Epithelial cell of esophagus (primary cell): Measurements from ENCODE around the gene IL36B.

Experiments
- DNase-seq: peaks from one replicate; pipeline ENCODE4 v3.0.0; 2010; ENCODE audit warnings: low read depth
- H3K4me3 ChIP-seq: 2 replicates; pipeline ENCODE4 v1.5.1; 2011; ENCODE audit warnings: mild to moderate bottlenecking, low read length, control low read depth
- TF ChIP-seq, protein P1 (sequence below): IDR thresholded peaks from 2 replicates; pipeline ENCODE4 v1.5.1; 2011; ENCODE audit warnings: low read depth, mild to moderate bottlenecking, low read length, control low read depth, inconsistent platforms; ENCODE audit not compliant: insufficient read depth; ENCODE audit errors: missing control alignments

IL36B gene

DNA sequence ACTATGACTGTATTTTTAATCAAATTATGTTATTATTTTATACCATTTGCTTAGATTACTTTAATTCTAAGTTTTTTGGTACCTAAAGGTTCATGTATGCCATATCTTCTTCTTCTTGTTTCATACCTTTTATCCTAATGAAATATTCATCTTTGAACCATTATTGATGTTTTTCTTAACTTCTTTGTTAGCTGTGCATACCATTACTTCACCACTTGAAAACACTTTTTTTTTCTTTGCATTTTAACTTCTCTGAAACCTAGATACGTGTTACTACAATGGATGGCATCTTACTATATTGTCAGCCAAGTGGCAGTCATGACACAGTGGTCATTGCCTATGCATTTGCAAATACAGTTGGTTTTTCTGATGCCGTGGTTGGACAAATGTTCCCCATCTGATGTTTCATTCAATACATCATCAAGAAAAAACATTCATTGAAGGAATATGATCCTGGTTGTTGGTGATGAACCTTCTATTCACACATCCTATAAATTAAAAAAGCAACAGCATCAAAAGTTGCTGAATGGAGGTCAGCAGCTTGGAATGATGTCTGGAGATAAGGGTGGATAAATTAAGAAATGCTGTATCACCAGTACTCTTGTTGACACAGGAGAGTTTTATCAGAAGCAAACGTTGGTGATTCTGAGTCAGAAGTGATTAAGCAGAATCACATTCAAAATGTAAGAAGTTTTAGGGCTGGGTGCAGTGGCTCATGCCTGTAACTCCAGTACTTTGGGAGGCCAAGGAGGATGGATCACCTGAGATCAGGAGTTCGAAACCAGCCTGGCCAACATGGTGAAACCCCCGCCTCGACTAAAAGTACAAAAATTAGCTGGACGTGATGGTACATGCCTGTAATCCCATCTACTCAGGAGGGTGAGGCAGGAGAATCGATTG is 40.0 kb downstream of the IL36B start:
- H3K4me3 ChIP-seq, result no peak overlapping the region
- peak; percentile 84 for DNase-seq
- TF ChIP-seq, protein P1, sequence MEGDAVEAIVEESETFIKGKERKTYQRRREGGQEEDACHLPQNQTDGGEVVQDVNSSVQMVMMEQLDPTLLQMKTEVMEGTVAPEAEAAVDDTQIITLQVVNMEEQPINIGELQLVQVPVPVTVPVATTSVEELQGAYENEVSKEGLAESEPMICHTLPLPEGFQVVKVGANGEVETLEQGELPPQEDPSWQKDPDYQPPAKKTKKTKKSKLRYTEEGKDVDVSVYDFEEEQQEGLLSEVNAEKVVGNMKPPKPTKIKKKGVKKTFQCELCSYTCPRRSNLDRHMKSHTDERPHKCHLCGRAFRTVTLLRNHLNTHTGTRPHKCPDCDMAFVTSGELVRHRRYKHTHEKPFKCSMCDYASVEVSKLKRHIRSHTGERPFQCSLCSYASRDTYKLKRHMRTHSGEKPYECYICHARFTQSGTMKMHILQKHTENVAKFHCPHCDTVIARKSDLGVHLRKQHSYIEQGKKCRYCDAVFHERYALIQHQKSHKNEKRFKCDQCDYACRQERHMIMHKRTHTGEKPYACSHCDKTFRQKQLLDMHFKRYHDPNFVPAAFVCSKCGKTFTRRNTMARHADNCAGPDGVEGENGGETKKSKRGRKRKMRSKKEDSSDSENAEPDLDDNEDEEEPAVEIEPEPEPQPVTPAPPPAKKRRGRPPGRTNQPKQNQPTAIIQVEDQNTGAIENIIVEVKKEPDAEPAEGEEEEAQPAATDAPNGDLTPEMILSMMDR, result no peak

DNA sequence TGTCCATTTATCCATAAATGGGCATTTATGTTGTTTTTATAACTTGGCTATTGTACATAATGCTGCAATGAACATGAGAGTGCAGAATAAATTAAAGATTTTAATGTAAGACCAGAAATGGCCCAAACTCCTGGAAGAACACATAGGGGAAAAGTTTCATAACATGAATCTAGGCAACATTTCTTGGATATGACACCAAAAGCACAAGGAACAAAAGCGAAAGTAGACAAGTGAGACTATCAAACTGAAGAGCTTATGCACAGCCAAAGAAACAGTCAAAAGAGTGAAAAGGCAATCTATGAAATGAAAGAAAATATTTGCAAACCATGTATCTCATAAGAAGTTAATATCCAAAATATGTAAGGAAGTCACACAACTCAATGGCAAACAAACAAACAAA is 41.6 kb downstream of the IL36B start:
- TF ChIP-seq, protein P1, result no peak
- DNase-seq, result no peak
- no peak overlapping the region for H3K4me3 ChIP-seq

DNA sequence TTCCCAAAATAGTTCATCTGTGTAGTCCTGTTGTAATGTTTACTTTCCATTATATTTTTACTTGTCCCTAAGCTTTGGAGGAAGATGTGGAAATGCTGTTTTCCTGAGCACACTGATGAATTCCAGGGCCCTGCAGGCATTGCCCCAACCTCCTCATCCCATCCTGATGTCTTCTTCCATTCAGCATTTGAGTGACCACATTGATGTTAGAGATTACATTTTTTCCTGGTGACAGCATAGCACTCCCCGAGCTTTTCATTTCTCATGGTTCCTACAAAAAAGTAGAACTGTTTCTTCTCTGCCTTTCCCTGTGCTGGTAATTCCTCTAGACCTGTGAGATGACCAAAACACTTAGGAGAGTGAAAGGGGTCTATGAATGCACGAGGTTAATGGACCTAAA is 42.6 kb downstream of the IL36B start:
- TF ChIP-seq, protein P1, result no peak
- H3K4me3 ChIP-seq, result no peak overlapping the region
- DNase-seq, result no peak

DNA sequence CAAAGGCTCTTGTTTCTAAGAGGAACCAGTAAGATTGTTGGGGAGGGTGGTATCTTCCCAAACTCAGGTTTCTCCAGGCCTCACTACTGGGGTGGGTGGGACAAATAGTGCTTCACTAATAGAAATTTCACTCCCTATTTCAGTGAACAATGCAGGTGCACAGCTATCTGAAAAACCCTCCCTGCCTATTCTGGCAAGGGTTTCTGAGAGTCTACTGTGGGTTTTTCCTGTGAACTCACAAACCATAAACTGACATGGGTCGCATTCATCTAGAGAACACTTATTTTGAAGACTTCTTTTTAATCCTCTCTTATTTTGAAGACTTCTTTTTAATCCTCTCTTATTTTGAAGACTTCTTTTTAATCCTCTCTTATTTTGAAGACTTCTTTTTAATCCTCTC is 43.0 kb downstream of the IL36B start:
- DNase-seq, result no peak
- TF ChIP-seq, protein P1, result no peak
- no peak overlapping the region for H3K4me3 ChIP-seq

DNA sequence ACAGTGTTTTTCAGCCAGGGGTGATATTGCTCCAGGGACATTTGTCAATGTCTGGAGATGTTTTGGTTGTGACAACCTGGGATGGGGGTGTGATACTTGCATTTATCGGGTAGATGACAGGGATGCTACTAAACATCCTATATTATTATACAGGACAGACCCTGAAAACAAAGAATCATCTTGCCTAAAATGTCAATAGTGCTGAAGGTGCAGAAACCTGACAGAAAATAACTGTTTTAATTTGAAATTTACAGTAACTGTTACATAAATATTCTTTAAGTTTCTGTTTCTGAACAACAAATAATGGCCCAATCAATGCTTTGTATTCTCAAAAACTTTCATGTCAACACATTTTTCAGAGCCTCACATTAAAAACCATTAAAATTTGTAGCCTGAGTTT is 45.4 kb downstream of the IL36B start:
- no peak for DNase-seq
- TF ChIP-seq, protein P1, result no peak
- no peak overlapping the region for H3K4me3 ChIP-seq

DNA sequence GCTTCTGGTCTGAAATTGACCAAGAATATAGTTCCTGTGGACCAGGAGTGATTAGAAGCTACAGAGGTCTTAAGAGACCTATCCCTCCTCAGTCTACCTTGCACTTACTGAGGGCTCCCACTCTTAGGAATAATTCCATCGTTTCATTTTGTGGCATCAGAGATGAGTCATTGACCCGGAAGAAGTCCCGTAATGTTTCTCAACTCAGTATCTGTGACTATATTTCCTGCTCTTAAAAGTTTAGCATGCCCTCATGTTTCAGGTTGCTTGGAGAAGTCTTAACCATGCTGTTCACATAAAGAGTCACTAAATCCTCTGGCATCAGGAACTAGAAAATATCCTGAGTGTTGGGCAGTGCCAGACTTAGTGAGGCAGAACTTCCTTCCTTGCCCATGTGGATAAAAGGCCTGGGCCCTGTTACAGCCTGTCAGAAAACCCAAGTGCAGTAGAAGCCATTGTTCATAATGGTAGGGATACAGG is 47.6 kb downstream of the IL36B start, which contains the start of gene IL36A:
Gene IL36A (plus strand): TSS at position 430 of the 480 bp plus-strand sequence. CDS start 413 bp downstream, outside the sequence.
- TF ChIP-seq, protein P1, result no peak
- no peak within 1 kb of the TSS for H3K4me3 ChIP-seq
- peak; percentile 21 for DNase-seq

DNA sequence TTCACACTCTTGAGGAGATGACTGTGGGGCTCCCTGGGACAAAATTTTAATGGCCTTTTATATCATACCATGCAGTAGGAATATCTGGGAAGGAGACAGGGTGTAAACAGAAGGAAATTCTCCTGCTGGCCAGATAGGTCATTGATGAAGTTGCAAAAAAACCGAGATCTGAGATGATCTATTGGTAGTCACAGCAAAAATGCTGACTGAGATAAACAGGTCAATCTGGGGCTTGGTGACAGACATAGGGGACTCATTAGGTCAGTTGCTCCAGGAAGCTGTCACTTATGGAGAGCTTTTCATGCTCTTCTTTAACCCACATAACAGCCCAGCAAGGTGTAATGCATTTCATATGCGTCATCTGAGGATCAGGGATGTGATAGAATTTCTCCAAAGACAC is 50.0 kb downstream of the IL36B start:
- no peak for DNase-seq
- TF ChIP-seq, protein P1, result no peak
- H3K4me3 ChIP-seq, result no peak overlapping the region
